Activated CD8-positive, alpha-beta T cell treated with anti-CD3 and anti-CD28 coated beads for 36 hours (primary cell): ENCODE measurements around the gene PPP1R10. TPM values are rescaled to one million over a fixed set of nuclear protein-coding genes. Genes with fewer than 3 reads are reported as not detected.

Experiments used
- ATAC-seq: fragments of 200-7000 bp; cut with Tn5 transposase; one replicate; pipeline ENCODE4 v1.10.0; 2021; ENCODE audit warnings: mild to moderate bottlenecking, moderate library complexity
- CTCF ChIA-PET: fragments of 350-600 bp; sonication (Branson Sonifier 250); formaldehyde crosslinking; loops from one replicate; lab custom pipeline; 2021; ENCODE audit warnings: antibody characterized with exemption; lab: Charles Lee
- POLR2A ChIA-PET: fragments of 350-600 bp; sonication (Branson Sonifier 250); formaldehyde crosslinking; loops from one replicate; lab custom pipeline; 2021; ENCODE audit warnings: antibody characterized with exemption; lab: Charles Lee
- DNase-seq: peaks from one replicate; pipeline ENCODE4 v3.0.0-alpha.2; 2020
- H3K27ac Mint-ChIP-seq: one replicate; pipeline ENCODE4 v1.8.0; 2021; ENCODE audit warnings: mild to moderate bottlenecking, mixed read lengths
- H3K27me3 Mint-ChIP-seq: one replicate; pipeline ENCODE4 v1.8.0; 2021; ENCODE audit warnings: mixed read lengths
- H3K36me3 Mint-ChIP-seq: one replicate; pipeline ENCODE4 v1.8.0; 2021; ENCODE audit warnings: low read depth, mixed read lengths
- H3K4me1 Mint-ChIP-seq: one replicate; pipeline ENCODE4 v1.8.0; 2021; ENCODE audit warnings: low read depth, mixed read lengths
- H3K4me3 Mint-ChIP-seq: one replicate; pipeline ENCODE4 v1.8.0; 2021; ENCODE audit warnings: mild to moderate bottlenecking, moderate library complexity, mixed read lengths
- H3K9me3 Mint-ChIP-seq: one replicate; pipeline ENCODE4 v1.8.0; 2021; ENCODE audit warnings: mixed read lengths
- CTCF ChIP-seq: fragments of 200-600 bp; IDR thresholded peaks from one replicate; pipeline ENCODE4 v1.8.0; 2022; ENCODE audit warnings: antibody characterized with exemption, mild to moderate bottlenecking
- intact Hi-C: fragments of 100-400 bp; cut with micrococcal nuclease; formaldehyde crosslinking; loops from one replicate; pipeline ENCODE4 v1.10.0; 2022
- total RNA-seq, 2 experiments: library from RNA; stranded (reverse); gene quantifications; one replicate each; pipeline ENCODE4 v1.2.3, GENCODE V29; 2021

Gene PPP1R10
- total RNA-seq, 2 experiments from 2014 or later = 59.0 to 59.8 TPM

- peak overlapping the region; percentile 57 for H3K27ac Mint-ChIP-seq
- intact Hi-C loops = no loop called here
- no peak for TF ChIP-seq CTCF
- H3K4me3 Mint-ChIP-seq = peak overlapping the region; percentile 86
- H3K4me1 Mint-ChIP-seq = peaks cover 72% of the 10 kb centered on the region
- peaks cover 51% of the 10 kb centered on the region for H3K36me3 Mint-ChIP-seq
- ChIA-PET POLR2A (interaction anchor here (0.5 to 1.7 kb wide), 7 partner anchors 10 to 43 kb away, joined by 3 to 6 read pairs (median 3); no protein-coding TSS in a partner anchor), CTCF (interaction anchor here (1.6 kb wide), 1 partner anchor 89 kb away, joined by 7 read pairs; no protein-coding TSS in a partner anchor)
- H3K27me3 Mint-ChIP-seq = no peaks in the 10 kb centered on the region
- DNase-seq = no peak
- no peaks in the 10 kb centered on the region for H3K9me3 Mint-ChIP-seq
- ATAC-seq = no peak
These were observed 43.9 kb downstream of the PPP1R10 start for GRCh38 chr6:30573113-30573512.

DNA sequence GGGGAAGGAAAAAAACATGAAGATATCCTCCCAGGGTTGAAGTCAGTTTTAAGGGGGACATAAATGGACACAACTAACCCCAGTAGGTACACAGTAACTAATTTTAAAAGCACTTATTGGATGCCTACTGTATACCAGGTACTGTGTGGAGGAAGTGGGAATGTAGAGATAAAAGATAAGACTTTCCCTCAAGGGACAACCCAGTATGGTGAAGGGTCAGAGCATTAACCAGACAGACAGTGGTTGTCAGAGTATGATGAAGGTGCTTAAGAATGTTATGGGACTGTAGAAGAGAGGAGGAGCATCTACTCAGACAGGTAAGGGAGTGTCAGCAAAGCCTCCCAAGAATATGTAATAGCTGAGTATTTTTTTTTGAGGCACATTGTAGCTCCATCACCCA is 44.9 kb downstream of the PPP1R10 start:
- no peaks in the 10 kb centered on the region for H3K27me3 Mint-ChIP-seq
- intact Hi-C loops = no loop called here
- H3K4me3 Mint-ChIP-seq = peak overlapping the region; percentile 86
- H3K27ac Mint-ChIP-seq = peak overlapping the region; percentile 96
- no peak for DNase-seq
- POLR2A ChIA-PET = interaction anchor here (1.1 kb wide), 1 partner anchor 20 kb away, joined by 4 read pairs; no protein-coding TSS in a partner anchor
- no peaks in the 10 kb centered on the region for H3K9me3 Mint-ChIP-seq
- CTCF ChIA-PET = no interaction called here
- H3K36me3 Mint-ChIP-seq = peaks cover 41% of the 10 kb centered on the region
- TF ChIP-seq CTCF = no peak
- ATAC-seq = no peak
- H3K4me1 Mint-ChIP-seq = peaks cover 69% of the 10 kb centered on the region

- H3K36me3 Mint-ChIP-seq = peaks cover 37% of the 10 kb centered on the region
- H3K4me3 Mint-ChIP-seq = peak overlapping the region; percentile 86
- H3K27ac Mint-ChIP-seq = peak overlapping the region; percentile 96
- intact Hi-C loops = no loop called here
- H3K27me3 Mint-ChIP-seq = no peaks in the 10 kb centered on the region
- ATAC-seq (no peak), DNase-seq (no peak)
- no peaks in the 10 kb centered on the region for H3K9me3 Mint-ChIP-seq
- ChIA-PET CTCF (interaction anchor here (1.2 to 3.1 kb wide), 4 partner anchors 25 to 88 kb away, joined by 3 to 14 read pairs (median 9); no protein-coding TSS in a partner anchor), POLR2A (interaction anchor here (0.6 to 2.9 kb wide), 6 partner anchors 9 to 81 kb away, joined by 3 to 34 read pairs (median 6); partner anchors contain the start of genes GNL1, MRPS18B and PRR3)
- H3K4me1 Mint-ChIP-seq = peaks cover 67% of the 10 kb centered on the region
- no peak for TF ChIP-seq CTCF
These were observed 45.3 kb downstream of the PPP1R10 start for GRCh38 chr6:30571762-30572082.

- peak within 1 kb of the TSS; percentile 96 for H3K27ac Mint-ChIP-seq
- H3K4me3 Mint-ChIP-seq = peak within 1 kb of the TSS; percentile 86
- no peaks in the 10 kb centered on the region for H3K9me3 Mint-ChIP-seq
- DNase-seq (peak; percentile 99), ATAC-seq (peak; percentile 92)
- no peaks in the 10 kb centered on the region for H3K27me3 Mint-ChIP-seq
- peaks cover 63% of the 10 kb centered on the region for H3K4me1 Mint-ChIP-seq
- peaks cover 33% of the 10 kb centered on the region for H3K36me3 Mint-ChIP-seq
- TF ChIP-seq CTCF = no peak
- POLR2A ChIA-PET = interaction anchor here (0.6 to 2.9 kb wide), 12 partner anchors 9 to 343 kb away, joined by 3 to 34 read pairs (median 4); partner anchors contain the start of genes GNL1, MRPS18B, PRR3 and VARS2
- CTCF ChIA-PET = interaction anchor here (1.2 to 3.1 kb wide), 9 partner anchors 12 to 159 kb away, joined by 3 to 17 read pairs (median 8); no protein-coding TSS in a partner anchor
- intact Hi-C loops = no loop called here
These were observed 45.8 kb downstream of the PPP1R10 start, which contains the start of gene ABCF1 for GRCh38 chr6:30571075-30571761. TSS of gene ABCF1 (plus strand) at chr6:30571442. CDS start at chr6:30571488, 46 bp downstream.

DNA sequence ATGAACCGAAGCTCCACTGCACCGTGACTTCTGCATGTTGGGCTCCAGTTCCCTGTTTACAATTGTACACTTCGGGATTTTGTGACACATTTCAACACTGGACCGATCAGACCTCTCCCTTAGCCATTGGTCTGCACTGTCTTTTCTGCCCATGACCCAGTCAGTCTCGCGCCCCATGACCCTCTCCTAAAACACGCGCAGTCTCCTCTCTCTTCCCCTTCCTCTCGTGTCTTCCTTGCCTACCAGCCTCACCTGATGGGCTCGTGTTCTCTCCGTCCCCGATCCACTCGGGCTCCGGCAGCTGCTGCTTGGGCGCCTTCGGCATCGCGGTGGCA is 46.3 kb downstream of the PPP1R10 start:
- intact Hi-C loops = no loop called here
- CTCF ChIA-PET = interaction anchor here (1.0 to 3.1 kb wide), 12 partner anchors 12 to 160 kb away, joined by 3 to 17 read pairs (median 5); no protein-coding TSS in a partner anchor
- Mint-ChIP-seq H3K4me1 (peaks cover 63% of the 10 kb centered on the region), H3K4me3 (peak overlapping the region; percentile 86), H3K27me3 (no peaks in the 10 kb centered on the region), H3K9me3 (no peaks in the 10 kb centered on the region), H3K36me3 (peaks cover 33% of the 10 kb centered on the region), H3K27ac (peak overlapping the region; percentile 95)
- no peak for DNase-seq
- POLR2A ChIA-PET = interaction anchor here (0.7 to 2.9 kb wide), 12 partner anchors 8 to 503 kb away, joined by 3 to 34 read pairs (median 4); partner anchors contain the start of genes GNL1, PRR3 and VARS2
- peak; percentile 6 for ATAC-seq
- no peak for TF ChIP-seq CTCF
